K562 (cell line): Measurements from ENCODE around the gene FXYD1. TPM values are rescaled to one million over a fixed set of nuclear protein-coding genes. Genes with fewer than 3 reads are reported as not detected.
A peak's percentile ranks its signal among the peaks of the same experiment; 100 is the strongest.

ENCODE experiments used
- ELF4 ChIP-seq: fragments of 450-650 bp; formaldehyde crosslinking; IDR thresholded peaks from 2 replicates; pipeline ENCODE4 v1.4.0; 2022; ENCODE audit warnings: missing genetic modification characterization
- L3MBTL2 ChIP-seq: fragments of 450-650 bp; IDR thresholded peaks from 2 replicates; pipeline ENCODE4 v1.6.1; 2016; ENCODE audit warnings: mild to moderate bottlenecking, moderate library complexity
- MYBL2 ChIP-seq, 2 experiments: fragments of 450-650 bp in 1 of 2; sonication (generic) in 1 of 2; formaldehyde crosslinking in 1 of 2; IDR thresholded peaks; 2 replicates each; pipeline versions ENCODE4 v1.6.1 to v1.8.1; 2017 to 2022; ENCODE audit warnings: borderline replicate concordance in 1 of 2, inconsistent platforms in 1 of 2, low read depth in 1 of 2, mild to moderate bottlenecking in 1 of 2, missing genetic modification reagents in 1 of 2, moderate library complexity in 1 of 2
- SPI1 ChIP-seq: IDR thresholded peaks from 2 replicates; pipeline ENCODE4 v1.6.1; 2011; ENCODE audit warnings: low read depth, low read length, control low read depth, borderline replicate concordance
- TAL1 ChIP-seq: fragments of 450-650 bp; IDR thresholded peaks from 2 replicates; pipeline ENCODE4 v1.6.1; 2016; ENCODE audit warnings: mild to moderate bottlenecking
- ZFP36 ChIP-seq: fragments of 150-350 bp; IDR thresholded peaks from 2 replicates; pipeline ENCODE4 v1.6.1; 2018; ENCODE audit warnings: low read length, low read depth; ENCODE audit not compliant: partially characterized antibody
- ZKSCAN1 ChIP-seq: fragments of 150-350 bp; IDR thresholded peaks from 2 replicates; pipeline ENCODE4 v1.6.1; 2016; ENCODE audit warnings: low read depth, low read length
- ZNF354B ChIP-seq: fragments of 250-450 bp; sonication (Bioruptor Pico); IDR thresholded peaks from 2 replicates; pipeline ENCODE4 v1.4.0; 2020
- polyA plus RNA-seq, 8 experiments: library from polyadenylated mRNA; depleted of rRNA in 4 of 8; stranded (reverse) in 5 of 8; unstranded in 3 of 8; fragments of >200 nt; fragmentation: Nextera tagmentation in 2 of 8; fragmentation: Illumina TruSeq in 1 of 8; extraction: Ambion mirVana in 2 of 8; extraction: Trizol in 1 of 8; gene quantifications; 2 replicates each; pipeline versions ENCODE4 v1.2.1 to v1.2.3, GENCODE V29; 2011 to 2014; ENCODE audit warnings: inconsistent platforms in 1 of 8, missing spikeins in 1 of 8
- total RNA-seq, 7 experiments: library from RNA; depleted of rRNA in 6 of 7; stranded (reverse); fragments of >200 nt in 6 of 7; fragmentation: Illumina TruSeq in 2 of 7; extraction: Trizol in 2 of 7; gene quantifications; 2 replicates each; pipeline versions ENCODE4 v1.2.1 to v1.2.3, GENCODE V29; 2011 to 2021; ENCODE audit warnings: low replicate concordance in 1 of 7
- TF ChIP-seq, protein P1 (sequence below): fragments of 200-800 bp; sonication (Bioruptor generic); IDR thresholded peaks from 2 replicates; pipeline ENCODE4 v1.6.1; 2017; ENCODE audit warnings: missing genetic modification characterization, missing compliant biosample characterization
- TF ChIP-seq, protein P2 (sequence below): fragments of 250-450 bp; sonication (Bioruptor Pico); IDR thresholded peaks from 2 replicates; pipeline ENCODE4 v1.4.0; 2020
- TF ChIP-seq, protein P3 (sequence below): fragments of 450-650 bp; IDR thresholded peaks from 2 replicates; pipeline ENCODE4 v1.6.1; 2016; ENCODE audit warnings: antibody characterized with exemption
- TF ChIP-seq, protein P4 (sequence below): fragments of 200-600 bp; sonication (generic); IDR thresholded peaks from one replicate; pipeline ENCODE4 v1.6.1; 2012; ENCODE audit warnings: mild to moderate bottlenecking, low read depth, low read length, inconsistent platforms

Gene FXYD1
- total and polyA plus RNA-seq, 9 of the 15 experiments (the other 6 are each of a cell fraction or from before 2014, with no cell fraction given): 0.40 to 3.2 (median 1.8) TPM; not detected in 3

DNA sequence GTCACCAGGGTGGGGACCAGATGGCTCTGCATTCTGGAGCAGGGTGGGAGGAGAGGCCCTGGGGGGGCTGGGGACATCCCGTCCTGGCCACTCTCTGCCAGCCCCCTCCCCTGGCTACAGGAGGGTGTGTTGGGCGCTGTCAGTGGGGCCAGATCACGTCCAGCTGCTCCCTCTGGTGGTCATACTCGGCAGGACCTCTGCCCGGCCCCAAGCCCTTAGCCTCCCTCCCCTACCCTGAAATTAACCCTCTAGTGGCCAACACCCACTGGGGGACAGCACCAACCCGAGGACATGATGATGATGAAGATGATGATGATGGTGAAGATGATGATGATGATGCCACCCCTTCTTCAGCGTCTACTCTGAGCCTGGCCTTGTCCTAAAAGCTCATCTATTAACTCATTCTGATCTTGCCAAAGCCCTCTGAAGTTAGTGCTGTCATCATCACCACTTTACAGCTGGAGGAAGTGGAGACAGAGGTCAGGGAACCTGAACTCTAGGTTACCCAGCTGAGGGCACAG lies 3.2 kb upstream of the FXYD1 start (continued):
- TF ChIP-seq, protein P1, sequence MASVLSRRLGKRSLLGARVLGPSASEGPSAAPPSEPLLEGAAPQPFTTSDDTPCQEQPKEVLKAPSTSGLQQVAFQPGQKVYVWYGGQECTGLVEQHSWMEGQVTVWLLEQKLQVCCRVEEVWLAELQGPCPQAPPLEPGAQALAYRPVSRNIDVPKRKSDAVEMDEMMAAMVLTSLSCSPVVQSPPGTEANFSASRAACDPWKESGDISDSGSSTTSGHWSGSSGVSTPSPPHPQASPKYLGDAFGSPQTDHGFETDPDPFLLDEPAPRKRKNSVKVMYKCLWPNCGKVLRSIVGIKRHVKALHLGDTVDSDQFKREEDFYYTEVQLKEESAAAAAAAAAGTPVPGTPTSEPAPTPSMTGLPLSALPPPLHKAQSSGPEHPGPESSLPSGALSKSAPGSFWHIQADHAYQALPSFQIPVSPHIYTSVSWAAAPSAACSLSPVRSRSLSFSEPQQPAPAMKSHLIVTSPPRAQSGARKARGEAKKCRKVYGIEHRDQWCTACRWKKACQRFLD (CRISPR knock-in tag): no peak
- TF ChIP-seq MYBL2 (IDR thresholded peaks at IDR 0.05; ENCODE audit: low read depth): no peak
- TF ChIP-seq MYBL2 (CRISPR knock-in tag; IDR thresholded peaks at IDR 0.05; ENCODE audit: borderline replicate concordance): no peak
- no peak for TF ChIP-seq L3MBTL2
- TF ChIP-seq ZNF354B (CRISPR knock-in tag): no peak
- TF ChIP-seq SPI1: no peak
- TF ChIP-seq ZKSCAN1: no peak
- TF ChIP-seq TAL1: no peak
- TF ChIP-seq, protein P2, sequence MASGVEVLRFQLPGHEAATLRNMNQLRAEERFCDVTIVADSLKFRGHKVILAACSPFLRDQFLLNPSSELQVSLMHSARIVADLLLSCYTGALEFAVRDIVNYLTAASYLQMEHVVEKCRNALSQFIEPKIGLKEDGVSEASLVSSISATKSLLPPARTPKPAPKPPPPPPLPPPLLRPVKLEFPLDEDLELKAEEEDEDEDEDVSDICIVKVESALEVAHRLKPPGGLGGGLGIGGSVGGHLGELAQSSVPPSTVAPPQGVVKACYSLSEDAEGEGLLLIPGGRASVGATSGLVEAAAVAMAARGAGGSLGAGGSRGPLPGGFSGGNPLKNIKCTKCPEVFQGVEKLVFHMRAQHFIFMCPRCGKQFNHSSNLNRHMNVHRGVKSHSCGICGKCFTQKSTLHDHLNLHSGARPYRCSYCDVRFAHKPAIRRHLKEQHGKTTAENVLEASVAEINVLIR (CRISPR knock-in tag): no peak
- TF ChIP-seq, protein P3, sequence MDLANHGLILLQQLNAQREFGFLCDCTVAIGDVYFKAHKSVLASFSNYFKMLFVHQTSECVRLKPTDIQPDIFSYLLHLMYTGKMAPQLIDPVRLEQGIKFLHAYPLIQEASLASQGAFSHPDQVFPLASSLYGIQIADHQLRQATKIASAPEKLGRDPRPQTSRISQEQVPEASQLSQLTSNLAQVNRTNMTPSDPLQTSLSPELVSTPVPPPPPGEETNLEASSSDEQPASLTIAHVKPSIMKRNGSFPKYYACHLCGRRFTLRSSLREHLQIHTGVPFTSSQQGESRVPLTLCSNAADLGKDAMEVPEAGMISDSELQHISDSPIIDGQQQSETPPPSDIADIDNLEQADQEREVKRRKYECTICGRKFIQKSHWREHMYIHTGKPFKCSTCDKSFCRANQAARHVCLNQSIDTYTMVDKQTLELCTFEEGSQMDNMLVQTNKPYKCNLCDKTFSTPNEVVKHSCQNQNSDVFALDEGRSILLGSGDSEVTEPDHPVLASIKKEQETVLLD: peak; percentile 90
- TF ChIP-seq, protein P4, sequence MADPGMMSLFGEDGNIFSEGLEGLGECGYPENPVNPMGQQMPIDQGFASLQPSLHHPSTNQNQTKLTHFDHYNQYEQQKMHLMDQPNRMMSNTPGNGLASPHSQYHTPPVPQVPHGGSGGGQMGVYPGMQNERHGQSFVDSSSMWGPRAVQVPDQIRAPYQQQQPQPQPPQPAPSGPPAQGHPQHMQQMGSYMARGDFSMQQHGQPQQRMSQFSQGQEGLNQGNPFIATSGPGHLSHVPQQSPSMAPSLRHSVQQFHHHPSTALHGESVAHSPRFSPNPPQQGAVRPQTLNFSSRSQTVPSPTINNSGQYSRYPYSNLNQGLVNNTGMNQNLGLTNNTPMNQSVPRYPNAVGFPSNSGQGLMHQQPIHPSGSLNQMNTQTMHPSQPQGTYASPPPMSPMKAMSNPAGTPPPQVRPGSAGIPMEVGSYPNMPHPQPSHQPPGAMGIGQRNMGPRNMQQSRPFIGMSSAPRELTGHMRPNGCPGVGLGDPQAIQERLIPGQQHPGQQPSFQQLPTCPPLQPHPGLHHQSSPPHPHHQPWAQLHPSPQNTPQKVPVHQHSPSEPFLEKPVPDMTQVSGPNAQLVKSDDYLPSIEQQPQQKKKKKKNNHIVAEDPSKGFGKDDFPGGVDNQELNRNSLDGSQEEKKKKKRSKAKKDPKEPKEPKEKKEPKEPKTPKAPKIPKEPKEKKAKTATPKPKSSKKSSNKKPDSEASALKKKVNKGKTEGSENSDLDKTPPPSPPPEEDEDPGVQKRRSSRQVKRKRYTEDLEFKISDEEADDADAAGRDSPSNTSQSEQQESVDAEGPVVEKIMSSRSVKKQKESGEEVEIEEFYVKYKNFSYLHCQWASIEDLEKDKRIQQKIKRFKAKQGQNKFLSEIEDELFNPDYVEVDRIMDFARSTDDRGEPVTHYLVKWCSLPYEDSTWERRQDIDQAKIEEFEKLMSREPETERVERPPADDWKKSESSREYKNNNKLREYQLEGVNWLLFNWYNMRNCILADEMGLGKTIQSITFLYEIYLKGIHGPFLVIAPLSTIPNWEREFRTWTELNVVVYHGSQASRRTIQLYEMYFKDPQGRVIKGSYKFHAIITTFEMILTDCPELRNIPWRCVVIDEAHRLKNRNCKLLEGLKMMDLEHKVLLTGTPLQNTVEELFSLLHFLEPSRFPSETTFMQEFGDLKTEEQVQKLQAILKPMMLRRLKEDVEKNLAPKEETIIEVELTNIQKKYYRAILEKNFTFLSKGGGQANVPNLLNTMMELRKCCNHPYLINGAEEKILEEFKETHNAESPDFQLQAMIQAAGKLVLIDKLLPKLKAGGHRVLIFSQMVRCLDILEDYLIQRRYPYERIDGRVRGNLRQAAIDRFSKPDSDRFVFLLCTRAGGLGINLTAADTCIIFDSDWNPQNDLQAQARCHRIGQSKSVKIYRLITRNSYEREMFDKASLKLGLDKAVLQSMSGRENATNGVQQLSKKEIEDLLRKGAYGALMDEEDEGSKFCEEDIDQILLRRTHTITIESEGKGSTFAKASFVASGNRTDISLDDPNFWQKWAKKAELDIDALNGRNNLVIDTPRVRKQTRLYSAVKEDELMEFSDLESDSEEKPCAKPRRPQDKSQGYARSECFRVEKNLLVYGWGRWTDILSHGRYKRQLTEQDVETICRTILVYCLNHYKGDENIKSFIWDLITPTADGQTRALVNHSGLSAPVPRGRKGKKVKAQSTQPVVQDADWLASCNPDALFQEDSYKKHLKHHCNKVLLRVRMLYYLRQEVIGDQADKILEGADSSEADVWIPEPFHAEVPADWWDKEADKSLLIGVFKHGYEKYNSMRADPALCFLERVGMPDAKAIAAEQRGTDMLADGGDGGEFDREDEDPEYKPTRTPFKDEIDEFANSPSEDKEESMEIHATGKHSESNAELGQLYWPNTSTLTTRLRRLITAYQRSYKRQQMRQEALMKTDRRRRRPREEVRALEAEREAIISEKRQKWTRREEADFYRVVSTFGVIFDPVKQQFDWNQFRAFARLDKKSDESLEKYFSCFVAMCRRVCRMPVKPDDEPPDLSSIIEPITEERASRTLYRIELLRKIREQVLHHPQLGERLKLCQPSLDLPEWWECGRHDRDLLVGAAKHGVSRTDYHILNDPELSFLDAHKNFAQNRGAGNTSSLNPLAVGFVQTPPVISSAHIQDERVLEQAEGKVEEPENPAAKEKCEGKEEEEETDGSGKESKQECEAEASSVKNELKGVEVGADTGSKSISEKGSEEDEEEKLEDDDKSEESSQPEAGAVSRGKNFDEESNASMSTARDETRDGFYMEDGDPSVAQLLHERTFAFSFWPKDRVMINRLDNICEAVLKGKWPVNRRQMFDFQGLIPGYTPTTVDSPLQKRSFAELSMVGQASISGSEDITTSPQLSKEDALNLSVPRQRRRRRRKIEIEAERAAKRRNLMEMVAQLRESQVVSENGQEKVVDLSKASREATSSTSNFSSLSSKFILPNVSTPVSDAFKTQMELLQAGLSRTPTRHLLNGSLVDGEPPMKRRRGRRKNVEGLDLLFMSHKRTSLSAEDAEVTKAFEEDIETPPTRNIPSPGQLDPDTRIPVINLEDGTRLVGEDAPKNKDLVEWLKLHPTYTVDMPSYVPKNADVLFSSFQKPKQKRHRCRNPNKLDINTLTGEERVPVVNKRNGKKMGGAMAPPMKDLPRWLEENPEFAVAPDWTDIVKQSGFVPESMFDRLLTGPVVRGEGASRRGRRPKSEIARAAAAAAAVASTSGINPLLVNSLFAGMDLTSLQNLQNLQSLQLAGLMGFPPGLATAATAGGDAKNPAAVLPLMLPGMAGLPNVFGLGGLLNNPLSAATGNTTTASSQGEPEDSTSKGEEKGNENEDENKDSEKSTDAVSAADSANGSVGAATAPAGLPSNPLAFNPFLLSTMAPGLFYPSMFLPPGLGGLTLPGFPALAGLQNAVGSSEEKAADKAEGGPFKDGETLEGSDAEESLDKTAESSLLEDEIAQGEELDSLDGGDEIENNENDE: no peak
- TF ChIP-seq ELF4 (CRISPR knock-in tag): no peak
- no peak for TF ChIP-seq ZFP36
